ENCODE measurements around the gene FAM168A. TPM values are rescaled to one million over a fixed set of nuclear protein-coding genes. Genes with fewer than 3 reads are reported as not detected.

The FAM168A gene
- total and polyA plus RNA-seq, 9 of the 15 experiments (the other 6 are each of a cell fraction or from before 2014, with no cell fraction given), result 0.44 to 7.2 (median 2.9) TPM

- intact Hi-C loops (cut with micrococcal nuclease), result no loop called here
- peaks cover 25 to 44% of the 10 kb centered on the region in 2 experiments; a peak in 4 of 5 replicates for H3K27me3 ChIP-seq (ENCODE audit: control insufficient read depth in 2 of 2, insufficient read depth in 2 of 2, low read length in 2 of 2)
- H3K36me3 ChIP-seq (ENCODE audit: control insufficient read depth, insufficient read depth, low read length), result no peaks in the 10 kb centered on the region
- no peak overlapping the region for H3K9ac ChIP-seq (ENCODE audit: insufficient read depth in 1 of 2, low read depth in 2 of 2, low read length in 2 of 2)
- H3K4me2 ChIP-seq (ENCODE audit: insufficient read depth, low read length), result no peak overlapping the region; the same call in 1 of the 2 replicates
- WGBS (ENCODE audit: insufficient coverage, low coverage, missing lambda C conversion rate), result 4% methylated on average over 11 of the region's 16 CpGs
- no peak overlapping the region for H3K4me3 ChIP-seq
- no peak overlapping the region for H2AFZ ChIP-seq (ENCODE audit: low read depth, low read length)
- BruUV-seq (replicated peaks), result no TSS peak
- POLR2A ChIA-PET, result interaction anchor here (0.5 to 1.8 kb wide), 3 partner anchors 17 to 328 kb away, joined by 3 to 5 read pairs (median 4); no protein-coding TSS in a partner anchor
- ATAC-seq (no peak), DNase-seq (ENCODE audit: extremely low read depth in 1 of 4, low spot score in 3 of 4) (no peak), FAIRE-seq (no peak)
- no peaks in the 10 kb centered on the region for H3K9me3 ChIP-seq (replicated peaks; ENCODE audit: control insufficient read depth, insufficient read depth, low read depth, low read length)
- no peak overlapping the region for H3K27ac ChIP-seq (ENCODE audit: extremely low read depth, low read depth, low read length)
- H3K79me2 ChIP-seq (ENCODE audit: control insufficient read depth, insufficient read depth, low read length), result no peaks in the 10 kb centered on the region
- peaks cover 0 to 15% of the 10 kb centered on the region in 2 experiments; a peak in 3 of 5 replicates for H3K4me1 ChIP-seq (replicated peaks in 1 of 2; ENCODE audit: control insufficient read depth in 2 of 2, insufficient read depth in 2 of 2, low read length in 2 of 2)
- no peaks in the 10 kb centered on the region for H4K20me1 ChIP-seq (replicated peaks; ENCODE audit: control insufficient read depth, insufficient read depth, low read length)
- H3K9me1 ChIP-seq (ENCODE audit: control insufficient read depth, insufficient read depth, low read length), result no peaks in the 10 kb centered on the region
- CTCF ChIA-PET (ENCODE audit: low intra/inter-chr PET ratio), result interaction anchor here (0.6 to 0.7 kb wide), 2 partner anchors 11 to 325 kb away, joined by 3 read pairs; no protein-coding TSS in a partner anchor
- in situ Hi-C loops (cut with MboI), result no loop called here
- no peak for TF ChIP-seq MCM7 (IDR thresholded peaks at IDR 0.05)
- no peak for TF ChIP-seq CTBP1 (IDR thresholded peaks at IDR 0.05; ENCODE audit: borderline replicate concordance)
- TF ChIP-seq, protein P1, sequence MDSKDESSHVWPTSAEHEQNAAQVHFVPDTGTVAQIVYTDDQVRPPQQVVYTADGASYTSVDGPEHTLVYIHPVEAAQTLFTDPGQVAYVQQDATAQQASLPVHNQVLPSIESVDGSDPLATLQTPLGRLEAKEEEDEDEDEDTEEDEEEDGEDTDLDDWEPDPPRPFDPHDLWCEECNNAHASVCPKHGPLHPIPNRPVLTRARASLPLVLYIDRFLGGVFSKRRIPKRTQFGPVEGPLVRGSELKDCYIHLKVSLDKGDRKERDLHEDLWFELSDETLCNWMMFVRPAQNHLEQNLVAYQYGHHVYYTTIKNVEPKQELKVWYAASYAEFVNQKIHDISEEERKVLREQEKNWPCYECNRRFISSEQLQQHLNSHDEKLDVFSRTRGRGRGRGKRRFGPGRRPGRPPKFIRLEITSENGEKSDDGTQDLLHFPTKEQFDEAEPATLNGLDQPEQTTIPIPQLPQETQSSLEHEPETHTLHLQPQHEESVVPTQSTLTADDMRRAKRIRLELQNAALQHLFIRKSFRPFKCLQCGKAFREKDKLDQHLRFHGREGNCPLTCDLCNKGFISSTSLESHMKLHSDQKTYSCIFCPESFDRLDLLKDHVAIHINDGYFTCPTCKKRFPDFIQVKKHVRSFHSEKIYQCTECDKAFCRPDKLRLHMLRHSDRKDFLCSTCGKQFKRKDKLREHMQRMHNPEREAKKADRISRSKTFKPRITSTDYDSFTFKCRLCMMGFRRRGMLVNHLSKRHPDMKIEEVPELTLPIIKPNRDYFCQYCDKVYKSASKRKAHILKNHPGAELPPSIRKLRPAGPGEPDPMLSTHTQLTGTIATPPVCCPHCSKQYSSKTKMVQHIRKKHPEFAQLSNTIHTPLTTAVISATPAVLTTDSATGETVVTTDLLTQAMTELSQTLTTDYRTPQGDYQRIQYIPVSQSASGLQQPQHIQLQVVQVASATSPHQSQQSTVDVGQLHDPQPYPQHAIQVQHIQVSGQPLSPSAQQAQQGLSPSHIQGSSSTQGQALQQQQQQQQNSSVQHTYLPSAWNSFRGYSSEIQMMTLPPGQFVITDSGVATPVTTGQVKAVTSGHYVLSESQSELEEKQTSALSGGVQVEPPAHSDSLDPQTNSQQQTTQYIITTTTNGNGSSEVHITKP (IDR thresholded peaks at IDR 0.05; ENCODE audit: partially characterized antibody), result peak; percentile 32
- no peak for TF ChIP-seq NCOA6 (IDR thresholded peaks at IDR 0.05)
These were observed 47.4 kb upstream of the FAM168A start for GRCh38 chr11:73645121-73645969.
